PC-9 (cell line): ENCODE data around the gene TTF2.

Experiments
- CTCF ChIP-seq: fragments of 200-600 bp; sonication (generic); conservative IDR thresholded peaks from 2 replicates; pipeline ENCODE4 v1.6.1; 2017; ENCODE audit warnings: mixed run types, antibody characterized with exemption, mild to moderate bottlenecking, moderate library complexity
- EZH2 ChIP-seq: fragments of 200-600 bp; sonication (generic); IDR thresholded peaks from 2 replicates; pipeline ENCODE4 v1.8.0; 2017; ENCODE audit warnings: antibody characterized with exemption, low read depth

DNA sequence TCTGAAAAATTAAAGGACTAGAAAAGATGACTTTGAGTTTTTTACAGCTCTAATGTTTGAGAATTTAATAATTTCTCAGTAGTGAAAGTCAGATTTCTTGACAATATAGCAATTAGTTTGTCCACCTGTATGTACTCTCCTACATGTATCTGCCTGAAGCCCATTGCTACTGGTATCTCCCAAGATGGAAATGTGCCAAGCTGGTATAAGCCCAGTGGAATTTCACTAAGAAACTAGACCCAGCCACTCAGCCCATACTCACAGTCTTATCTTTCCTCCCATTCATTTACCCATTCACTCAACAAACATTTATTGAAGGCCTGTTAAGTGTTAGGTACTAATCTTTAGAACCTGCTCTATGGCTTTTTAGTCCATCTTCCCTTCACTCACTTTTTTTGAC lies 83.0 kb downstream of the TTF2 start:
- TF ChIP-seq CTCF (no peak), EZH2 (no peak)
